HepG2 (cell line): Measurements from ENCODE around the gene RELB. TPM values are rescaled to one million over a fixed set of nuclear protein-coding genes. Genes with fewer than 3 reads are reported as not detected.

Source experiments
- HNRNPH1 ChIP-seq: fragments of 200-400 bp; formaldehyde crosslinking; optimal IDR thresholded peaks from 2 replicates; pipeline ENCODE3; 2017; ENCODE audit warnings: mild to moderate bottlenecking, low read depth, low read length
- KLF15 ChIP-seq: sonication (generic); formaldehyde crosslinking; IDR thresholded peaks from 2 replicates; pipeline ENCODE4 v1.8.1; 2023; ENCODE audit warnings: borderline replicate concordance, mild to moderate bottlenecking, inconsistent platforms, missing genetic modification reagents, mixed read lengths
- PREB ChIP-seq: sonication (generic); formaldehyde crosslinking; IDR thresholded peaks from 2 replicates; pipeline ENCODE4 v1.4.0; 2020; ENCODE audit warnings: missing genetic modification reagents
- RAD21 ChIP-seq: fragments of 450-650 bp; formaldehyde crosslinking; IDR thresholded peaks from 2 replicates; pipeline ENCODE4 v1.5.0; 2020; ENCODE audit warnings: mild to moderate bottlenecking
- ZNF10 ChIP-seq: sonication (generic); formaldehyde crosslinking; IDR thresholded peaks from 2 replicates; pipeline ENCODE4 v1.4.0; 2020; ENCODE audit warnings: mild to moderate bottlenecking, low read depth, missing genetic modification reagents, borderline replicate concordance
- ZNF20 ChIP-seq: sonication (generic); formaldehyde crosslinking; IDR thresholded peaks from 2 replicates; pipeline ENCODE4 v1.4.0; 2020; ENCODE audit warnings: mild to moderate bottlenecking, moderate library complexity, missing genetic modification reagents
- ZNF235 ChIP-seq: sonication (generic); formaldehyde crosslinking; IDR thresholded peaks from 2 replicates; pipeline ENCODE4 v1.8.1; 2023; ENCODE audit warnings: mild to moderate bottlenecking, missing genetic modification reagents, borderline replicate concordance
- ZNF557 ChIP-seq: sonication (generic); formaldehyde crosslinking; IDR thresholded peaks from 2 replicates; pipeline ENCODE4 v1.4.0; 2020; ENCODE audit warnings: missing genetic modification reagents
- ZNF589 ChIP-seq: sonication (generic); formaldehyde crosslinking; conservative IDR thresholded peaks from 2 replicates; pipeline ENCODE4 v1.8.0; 2022; ENCODE audit warnings: mild to moderate bottlenecking, moderate library complexity, missing genetic modification reagents
- ZSCAN20 ChIP-seq: sonication (generic); formaldehyde crosslinking; IDR thresholded peaks from 2 replicates; pipeline ENCODE4 v1.4.0; 2020; ENCODE audit warnings: missing genetic modification reagents, mild to moderate bottlenecking, borderline replicate concordance
- ZSCAN30 ChIP-seq: sonication (generic); formaldehyde crosslinking; IDR thresholded peaks from 2 replicates; pipeline ENCODE4 v1.5.0; 2020; ENCODE audit warnings: mild to moderate bottlenecking, missing genetic modification reagents
- polyA plus RNA-seq, 8 experiments: library from polyadenylated mRNA; depleted of rRNA in 3 of 8; stranded (reverse) in 7 of 8; unstranded in 1 of 8; fragments of >200 nt; fragmentation: Illumina TruSeq in 4 of 8; extraction: Trizol in 4 of 8; gene quantifications; 2 replicates each; pipeline versions ENCODE4 v1.2.1 to v1.2.3, GENCODE V29; 2011 to 2016; ENCODE audit warnings: low read depth in 4 of 8, missing spikeins in 1 of 8, mixed read lengths in 1 of 8; ENCODE audit not compliant: insufficient read depth in 1 of 8
- total RNA-seq, 5 experiments: library from RNA; depleted of rRNA; stranded (reverse); fragments of >200 nt; fragmentation: Illumina TruSeq; extraction: Trizol; gene quantifications; 2 replicates each; pipeline ENCODE4 v1.2.3, GENCODE V29; 2016; ENCODE audit warnings: low read depth in 1 of 5
- TF ChIP-seq, protein P1 (sequence below): IDR thresholded peaks from 2 replicates; pipeline ENCODE4 v1.6.1; 2016; ENCODE audit warnings: missing compliant biosample characterization, missing genetic modification reagents, borderline replicate concordance
- TF ChIP-seq, protein P2 (sequence below): IDR thresholded peaks from 2 replicates; pipeline ENCODE4 v1.6.1; 2016; ENCODE audit warnings: low read depth
- TF ChIP-seq, protein P3 (sequence below): IDR thresholded peaks from 2 replicates; pipeline ENCODE4 v1.6.1; 2016; ENCODE audit warnings: low read depth, missing genetic modification reagents, missing compliant biosample characterization

Gene RELB
- total and polyA plus RNA-seq, 2 of the 13 experiments (the other 11 are each of a cell fraction or from before 2014, with no cell fraction given) = 1.9 to 3.5 TPM

DNA sequence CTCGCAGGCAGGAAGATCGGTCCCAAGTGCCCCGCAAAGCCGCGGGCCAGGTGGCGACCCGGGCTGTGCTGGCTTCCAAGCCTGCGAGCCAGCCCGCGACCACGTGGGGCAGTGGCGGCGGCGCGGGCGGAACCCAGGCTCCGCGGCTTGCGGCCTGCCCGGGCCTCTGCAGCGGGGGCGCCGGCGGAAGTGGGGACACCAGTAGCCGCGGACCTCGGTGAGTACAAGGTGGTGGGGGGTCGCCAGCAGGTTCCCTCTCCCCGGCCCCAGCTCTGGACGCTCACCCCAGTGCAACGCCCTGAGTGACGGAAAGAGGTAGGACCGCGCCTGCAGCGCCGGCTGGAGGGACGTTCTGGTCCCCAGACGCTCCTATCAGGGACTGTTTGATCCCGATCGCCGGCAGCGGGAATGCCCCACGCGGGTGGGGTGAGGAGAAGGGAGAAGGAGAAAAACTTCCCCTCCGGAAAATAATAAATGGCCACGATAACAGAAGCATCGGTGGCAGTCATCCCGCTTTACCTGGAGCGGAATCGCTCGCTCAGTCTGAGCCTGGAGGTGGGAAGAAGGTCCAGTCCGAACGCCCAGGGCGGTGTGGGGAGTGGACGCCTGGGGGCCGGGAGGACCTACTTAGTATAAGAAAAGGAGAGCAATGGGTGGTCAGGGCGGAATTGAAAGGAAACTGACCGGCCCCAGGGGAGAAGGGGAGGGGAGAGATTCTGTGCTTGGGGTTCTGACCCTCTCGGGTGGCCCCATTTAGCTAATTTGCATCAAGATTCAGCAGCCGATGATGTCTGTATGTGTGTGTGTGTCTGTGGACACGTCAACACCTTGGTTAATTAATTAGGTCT is 78.0 kb downstream of the RELB start, which contains the start of gene GEMIN7 (continued):
- TF ChIP-seq, protein P1, sequence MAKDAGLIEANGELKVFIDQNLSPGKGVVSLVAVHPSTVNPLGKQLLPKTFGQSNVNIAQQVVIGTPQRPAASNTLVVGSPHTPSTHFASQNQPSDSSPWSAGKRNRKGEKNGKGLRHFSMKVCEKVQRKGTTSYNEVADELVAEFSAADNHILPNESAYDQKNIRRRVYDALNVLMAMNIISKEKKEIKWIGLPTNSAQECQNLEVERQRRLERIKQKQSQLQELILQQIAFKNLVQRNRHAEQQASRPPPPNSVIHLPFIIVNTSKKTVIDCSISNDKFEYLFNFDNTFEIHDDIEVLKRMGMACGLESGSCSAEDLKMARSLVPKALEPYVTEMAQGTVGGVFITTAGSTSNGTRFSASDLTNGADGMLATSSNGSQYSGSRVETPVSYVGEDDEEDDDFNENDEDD = peak; percentile 91
- TF ChIP-seq ZSCAN20 (CRISPR knock-in tag) = peak; percentile 97
- no peak for TF ChIP-seq HNRNPH1
- TF ChIP-seq PREB (CRISPR knock-in tag) = peak; percentile 86; the same call in 1 of the 2 replicates
- TF ChIP-seq ZNF557 (CRISPR knock-in tag) = peak; percentile 76; the same call in 1 of the 2 replicates
- TF ChIP-seq ZNF10 (CRISPR knock-in tag) = no peak
- TF ChIP-seq ZNF589 (CRISPR knock-in tag) = peak; percentile 86
- peak; percentile 62; the same call in 1 of the 2 replicates for TF ChIP-seq KLF15 (CRISPR knock-in tag)
- TF ChIP-seq ZNF20 = no peak
- TF ChIP-seq, protein P2, sequence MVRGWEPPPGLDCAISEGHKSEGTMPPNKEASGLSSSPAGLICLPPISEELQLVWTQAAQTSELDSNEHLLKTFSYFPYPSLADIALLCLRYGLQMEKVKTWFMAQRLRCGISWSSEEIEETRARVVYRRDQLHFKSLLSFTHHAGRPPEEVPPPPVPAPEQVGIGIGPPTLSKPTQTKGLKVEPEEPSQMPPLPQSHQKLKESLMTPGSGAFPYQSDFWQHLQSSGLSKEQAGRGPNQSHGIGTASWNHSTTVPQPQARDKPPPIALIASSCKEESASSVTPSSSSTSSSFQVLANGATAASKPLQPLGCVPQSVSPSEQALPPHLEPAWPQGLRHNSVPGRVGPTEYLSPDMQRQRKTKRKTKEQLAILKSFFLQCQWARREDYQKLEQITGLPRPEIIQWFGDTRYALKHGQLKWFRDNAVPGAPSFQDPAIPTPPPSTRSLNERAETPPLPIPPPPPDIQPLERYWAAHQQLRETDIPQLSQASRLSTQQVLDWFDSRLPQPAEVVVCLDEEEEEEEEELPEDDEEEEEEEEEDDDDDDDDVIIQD = 0 out of 2 replicates have a peak, but pooled peaks have one; percentile 41
- no peak for TF ChIP-seq ZSCAN30
- peak; percentile 94; the same call in 1 of the 2 replicates for TF ChIP-seq ZNF235 (CRISPR knock-in tag)
- TF ChIP-seq, protein P3, sequence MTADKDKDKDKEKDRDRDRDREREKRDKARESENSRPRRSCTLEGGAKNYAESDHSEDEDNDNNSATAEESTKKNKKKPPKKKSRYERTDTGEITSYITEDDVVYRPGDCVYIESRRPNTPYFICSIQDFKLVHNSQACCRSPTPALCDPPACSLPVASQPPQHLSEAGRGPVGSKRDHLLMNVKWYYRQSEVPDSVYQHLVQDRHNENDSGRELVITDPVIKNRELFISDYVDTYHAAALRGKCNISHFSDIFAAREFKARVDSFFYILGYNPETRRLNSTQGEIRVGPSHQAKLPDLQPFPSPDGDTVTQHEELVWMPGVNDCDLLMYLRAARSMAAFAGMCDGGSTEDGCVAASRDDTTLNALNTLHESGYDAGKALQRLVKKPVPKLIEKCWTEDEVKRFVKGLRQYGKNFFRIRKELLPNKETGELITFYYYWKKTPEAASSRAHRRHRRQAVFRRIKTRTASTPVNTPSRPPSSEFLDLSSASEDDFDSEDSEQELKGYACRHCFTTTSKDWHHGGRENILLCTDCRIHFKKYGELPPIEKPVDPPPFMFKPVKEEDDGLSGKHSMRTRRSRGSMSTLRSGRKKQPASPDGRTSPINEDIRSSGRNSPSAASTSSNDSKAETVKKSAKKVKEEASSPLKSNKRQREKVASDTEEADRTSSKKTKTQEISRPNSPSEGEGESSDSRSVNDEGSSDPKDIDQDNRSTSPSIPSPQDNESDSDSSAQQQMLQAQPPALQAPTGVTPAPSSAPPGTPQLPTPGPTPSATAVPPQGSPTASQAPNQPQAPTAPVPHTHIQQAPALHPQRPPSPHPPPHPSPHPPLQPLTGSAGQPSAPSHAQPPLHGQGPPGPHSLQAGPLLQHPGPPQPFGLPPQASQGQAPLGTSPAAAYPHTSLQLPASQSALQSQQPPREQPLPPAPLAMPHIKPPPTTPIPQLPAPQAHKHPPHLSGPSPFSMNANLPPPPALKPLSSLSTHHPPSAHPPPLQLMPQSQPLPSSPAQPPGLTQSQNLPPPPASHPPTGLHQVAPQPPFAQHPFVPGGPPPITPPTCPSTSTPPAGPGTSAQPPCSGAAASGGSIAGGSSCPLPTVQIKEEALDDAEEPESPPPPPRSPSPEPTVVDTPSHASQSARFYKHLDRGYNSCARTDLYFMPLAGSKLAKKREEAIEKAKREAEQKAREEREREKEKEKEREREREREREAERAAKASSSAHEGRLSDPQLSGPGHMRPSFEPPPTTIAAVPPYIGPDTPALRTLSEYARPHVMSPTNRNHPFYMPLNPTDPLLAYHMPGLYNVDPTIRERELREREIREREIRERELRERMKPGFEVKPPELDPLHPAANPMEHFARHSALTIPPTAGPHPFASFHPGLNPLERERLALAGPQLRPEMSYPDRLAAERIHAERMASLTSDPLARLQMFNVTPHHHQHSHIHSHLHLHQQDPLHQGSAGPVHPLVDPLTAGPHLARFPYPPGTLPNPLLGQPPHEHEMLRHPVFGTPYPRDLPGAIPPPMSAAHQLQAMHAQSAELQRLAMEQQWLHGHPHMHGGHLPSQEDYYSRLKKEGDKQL = peak; percentile 61; the same call in 1 of the 2 replicates
- TF ChIP-seq RAD21 (CRISPR knock-in tag) = peak; percentile 81
